GM18867 (cell line): ENCODE measurements around the gene GMPPB.
"Not testable (repeated sequence)": the region's sequence is repeated elsewhere in the genome, so short reads cannot be mapped to it uniquely, and the experiment has no call there.

Source experiments
- ATAC-seq: cut with Tn5 transposase; IDR thresholded peaks from one replicate; pipeline ENCODE4 v1.9.1; 2021; ENCODE audit warnings: mild to moderate bottlenecking, moderate library complexity; ENCODE audit not compliant: unreplicated experiment

The GMPPB gene

GRCh38 chr3:49694409-49695070 lies 29.2 kb downstream of the GMPPB start:
- not testable (repeated sequence) for ATAC-seq

- ATAC-seq, result not testable (repeated sequence)
These were observed 32.3 kb downstream of the GMPPB start for GRCh38 chr3:49691481-49691880.

GRCh38 chr3:49690856-49691255 lies 32.9 kb downstream of the GMPPB start:
- not testable (repeated sequence) for ATAC-seq

GRCh38 chr3:49689908-49690624 lies 33.7 kb downstream of the GMPPB start:
- ATAC-seq, result not testable (repeated sequence)

GRCh38 chr3:49689046-49689907 lies 34.5 kb downstream of the GMPPB start, which contains the start of the genes MST1 and RNF123:
Gene MST1, minus strand, starts transcription at chr3:49689474. Its CDS starts 783 bp downstream, at chr3:49688691.
Gene RNF123, plus strand, starts transcription at chr3:49689557. Its CDS starts 1,609 bp downstream, at chr3:49691166.
- ATAC-seq, result peak; percentile 56

- ATAC-seq, result not testable (repeated sequence)
These were observed 35.3 kb downstream of the GMPPB start for GRCh38 chr3:49688338-49689045.

- ATAC-seq, result not testable (repeated sequence)
These were observed 36.3 kb downstream of the GMPPB start for GRCh38 chr3:49687424-49687795.

GRCh38 chr3:49686769-49687423 lies 36.9 kb downstream of the GMPPB start:
- not testable (repeated sequence) for ATAC-seq

GRCh38 chr3:49686346-49686745 lies 37.4 kb downstream of the GMPPB start:
- not testable (repeated sequence) for ATAC-seq

GRCh38 chr3:49685846-49686245 lies 37.9 kb downstream of the GMPPB start:
- not testable (repeated sequence) for ATAC-seq

GRCh38 chr3:49685103-49685502 lies 38.6 kb downstream of the GMPPB start:
- not testable (repeated sequence) for ATAC-seq

- not testable (repeated sequence) for ATAC-seq
These were observed 39.3 kb downstream of the GMPPB start for GRCh38 chr3:49684453-49684852.

GRCh38 chr3:49683162-49683561 lies 40.6 kb downstream of the GMPPB start:
- no peak for ATAC-seq

- no peak for ATAC-seq
These were observed 42.2 kb downstream of the GMPPB start for GRCh38 chr3:49681543-49681942.

GRCh38 chr3:49681232-49681522 lies 42.6 kb downstream of the GMPPB start:
- ATAC-seq, result no peak

GRCh38 chr3:49680493-49681231 lies 43.1 kb downstream of the GMPPB start:
- ATAC-seq, result no peak

GRCh38 chr3:49675912-49676311 lies 47.8 kb downstream of the GMPPB start:
- ATAC-seq, result no peak

- peak; percentile 17 for ATAC-seq
These were observed 49.2 kb downstream of the GMPPB start for GRCh38 chr3:49674497-49674983.

GRCh38 chr3:49673715-49674496 lies 49.8 kb downstream of the GMPPB start, which contains the start of gene APEH:
Gene APEH, plus strand, starts transcription at chr3:49674351. Its CDS starts 51 bp downstream, at chr3:49674402.
- peak; percentile 79 for ATAC-seq
